Osteoblast (primary cell): ENCODE results near the gene CYP19A1. TPM values are rescaled to one million over a fixed set of nuclear protein-coding genes. Genes with fewer than 3 reads are reported as not detected.

Source experiments
- DNase-seq: peaks from one replicate; pipeline ENCODE4 v3.0.0; 2011; ENCODE audit warnings: low spot score, mixed read lengths; ENCODE audit not compliant: insufficient read length; ENCODE audit errors: missing footprints
- H2AFZ ChIP-seq: 2 replicates; pipeline ENCODE4 v1.6.0; 2011; ENCODE audit warnings: mild to moderate bottlenecking, low read length
- H3K27ac ChIP-seq: 2 replicates; pipeline ENCODE4 v1.5.1; 2011; ENCODE audit warnings: mild to moderate bottlenecking, low read depth, low read length, moderate library complexity
- H3K27me3 ChIP-seq: 2 replicates; pipeline ENCODE4 v1.6.0; 2012; ENCODE audit warnings: mild to moderate bottlenecking, control low read depth, inconsistent platforms, low read length, moderate library complexity; ENCODE audit not compliant: insufficient read depth
- H3K36me3 ChIP-seq: 2 replicates; pipeline ENCODE4 v1.5.1; 2011; ENCODE audit warnings: mild to moderate bottlenecking, low read length, control low read depth, moderate library complexity; ENCODE audit not compliant: insufficient read depth
- H3K4me1 ChIP-seq: 2 replicates; pipeline ENCODE4 v1.5.1; 2011; ENCODE audit warnings: mild to moderate bottlenecking, low read length, control low read depth, moderate library complexity; ENCODE audit not compliant: insufficient read depth
- H3K4me2 ChIP-seq: 2 replicates; pipeline ENCODE4 v1.6.0; 2011; ENCODE audit warnings: mild to moderate bottlenecking, low read length; ENCODE audit not compliant: insufficient read depth
- H3K4me3 ChIP-seq: fragments of 200-600 bp; sonication (generic); 3 replicates; pipeline ENCODE4 v1.5.1; 2012; ENCODE audit warnings: mild to moderate bottlenecking, low read length, inconsistent platforms; ENCODE audit not compliant: insufficient read depth
- H3K79me2 ChIP-seq: 2 replicates; pipeline ENCODE4 v1.6.0; 2012; ENCODE audit warnings: mild to moderate bottlenecking, low read length, control low read depth, inconsistent platforms; ENCODE audit not compliant: insufficient read depth
- H3K9me3 ChIP-seq: 2 replicates; pipeline ENCODE4 v1.5.1; 2011; ENCODE audit warnings: low read depth, low read length, control low read depth
- H4K20me1 ChIP-seq: 2 replicates; pipeline ENCODE4 v1.6.0; 2012; ENCODE audit warnings: mild to moderate bottlenecking, low read length, control low read depth; ENCODE audit not compliant: insufficient read depth
- CTCF ChIP-seq: IDR thresholded peaks from 2 replicates; pipeline ENCODE4 v1.5.1; 2011; ENCODE audit warnings: mild to moderate bottlenecking, low read depth, low read length, moderate library complexity; ENCODE audit errors: extremely low read depth
- total RNA-seq: library from RNA; depleted of rRNA; stranded (reverse); fragments of >200 nt; gene quantifications from 2 replicates; pipeline ENCODE4 v1.2.3, GENCODE V29; 2012

The CYP19A1 gene
- total RNA-seq, 1 donor, result 2.2 TPM

GRCh38 chr15:51342227-51342999 is 4.0 kb upstream of the CYP19A1 start:
- peak overlapping the region; percentile 85 for H3K4me2 ChIP-seq

DNA sequence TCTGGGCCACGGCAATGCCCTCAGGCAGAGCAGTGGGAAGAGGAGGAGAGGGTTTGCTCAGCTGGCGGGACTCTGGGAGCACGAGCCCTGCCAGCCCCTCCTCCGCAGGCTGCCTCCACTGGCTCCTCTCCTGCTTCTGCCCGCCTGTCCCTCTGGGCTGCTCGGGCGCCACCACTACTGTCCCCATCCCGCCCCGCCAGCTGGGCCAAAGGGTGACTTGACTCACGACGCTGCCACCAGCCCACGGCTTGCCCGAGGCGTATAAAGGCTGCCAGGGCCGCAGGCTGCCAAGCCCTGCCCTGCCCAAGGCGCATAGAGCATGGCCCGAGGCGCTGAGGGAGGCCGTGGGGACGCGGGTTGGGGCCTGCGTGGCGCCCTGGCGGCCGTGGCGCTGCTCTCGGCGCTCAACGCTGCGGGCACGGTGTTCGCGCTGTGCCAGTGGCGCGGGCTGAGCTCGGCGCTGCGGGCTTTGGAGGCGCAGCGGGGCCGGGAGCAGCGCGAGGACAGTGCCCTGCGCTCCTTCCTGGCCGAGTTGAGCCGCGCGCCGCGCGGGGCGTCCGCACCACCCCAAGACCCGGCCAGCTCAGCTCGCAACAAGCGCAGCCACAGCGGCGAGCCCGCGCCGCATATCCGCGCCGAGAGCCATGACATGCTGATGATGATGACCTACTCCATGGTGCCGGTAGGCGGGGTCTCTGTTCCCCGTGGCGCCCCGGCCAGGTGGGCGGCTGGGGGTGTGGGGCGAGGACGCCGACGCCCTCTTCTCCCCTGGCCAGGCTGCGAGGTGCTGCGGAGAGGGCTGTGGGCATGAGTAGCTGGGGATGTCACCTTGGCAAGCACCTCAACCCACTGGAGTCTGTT is 3.2 kb upstream of the CYP19A1 start, which contains the start of gene GLDN:
TSS of gene GLDN (plus strand) at position 290 of the 861 bp plus-strand sequence. CDS start at position 320, 30 bp downstream.
- Histone ChIP-seq H2AFZ (peak within 1 kb of the TSS; percentile 67), H3K4me1 (peaks cover 10% of the 10 kb centered on the region), H3K36me3 (no peaks in the 10 kb centered on the region), H3K4me2 (peak within 1 kb of the TSS; percentile 85), H3K9me3 (no peaks in the 10 kb centered on the region), H4K20me1 (no peaks in the 10 kb centered on the region), H3K27ac (no peak within 1 kb of the TSS), H3K27me3 (peaks cover 19% of the 10 kb centered on the region), H3K4me3 (peak within 1 kb of the TSS; percentile 72), H3K79me2 (no peaks in the 10 kb centered on the region)
- no peak for TF ChIP-seq CTCF
- peak; percentile 87 for DNase-seq

More at GRCh38 chr15:51342227-51342999, 4.0 kb upstream of the CYP19A1 start:
- Histone ChIP-seq H3K27me3 (peaks cover 19% of the 10 kb centered on the region), H3K4me3 (peak overlapping the region; percentile 72), H3K4me1 (peaks cover 10% of the 10 kb centered on the region), H2AFZ (peak overlapping the region; percentile 67), H4K20me1 (no peaks in the 10 kb centered on the region), H3K27ac (no peak overlapping the region), H3K9me3 (no peaks in the 10 kb centered on the region), H3K79me2 (no peaks in the 10 kb centered on the region), H3K36me3 (no peaks in the 10 kb centered on the region)
- DNase-seq, result peak; percentile 63
- no peak for TF ChIP-seq CTCF

DNA sequence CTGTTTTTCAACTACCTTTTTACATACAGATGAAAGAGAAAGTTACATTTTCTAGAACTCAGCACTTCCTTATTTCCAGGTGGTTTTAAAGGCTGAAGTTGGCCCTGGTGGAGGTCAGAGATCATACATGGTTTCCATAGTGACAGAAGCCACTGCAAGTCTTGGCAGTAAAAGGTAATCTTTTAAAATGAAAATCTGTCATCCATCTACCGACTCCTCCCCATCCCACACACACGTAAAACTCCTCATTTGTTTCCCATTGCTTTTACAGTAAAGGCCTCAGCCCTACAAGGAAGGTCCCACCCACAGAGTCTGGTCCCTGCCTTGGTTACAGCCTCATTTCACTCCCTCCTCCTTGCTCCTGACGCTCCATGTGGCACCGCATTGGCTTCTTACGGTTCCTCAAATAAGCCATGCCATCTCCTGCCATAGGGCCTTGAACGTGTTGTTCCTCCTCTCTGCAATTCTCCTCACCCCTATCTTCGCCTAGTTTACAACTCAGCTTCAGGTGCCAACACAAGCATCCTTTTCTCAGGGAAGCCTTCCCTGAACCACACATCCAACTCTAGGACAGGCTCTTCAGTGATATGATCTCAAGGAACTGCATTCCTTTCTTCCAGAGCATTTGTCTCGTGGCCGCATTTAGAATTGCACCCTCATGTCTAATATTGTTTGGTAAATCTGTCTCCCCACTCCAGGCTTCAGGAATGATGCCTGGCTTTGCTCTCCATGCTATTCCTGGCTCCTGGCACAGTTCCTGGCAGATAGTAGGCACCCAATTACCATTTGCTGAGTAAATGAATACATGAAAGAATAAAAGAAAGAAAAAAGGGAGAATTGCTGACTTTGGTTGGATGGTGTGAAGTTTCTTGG is 2.6 kb downstream of the CYP19A1 start:
- H3K9me3 ChIP-seq, result no peaks in the 10 kb centered on the region
- DNase-seq, result peak; percentile 73
- H3K79me2 ChIP-seq, result no peaks in the 10 kb centered on the region
- no peaks in the 10 kb centered on the region for H3K36me3 ChIP-seq
- H3K27ac ChIP-seq, result no peak overlapping the region
- H2AFZ ChIP-seq, result no peak overlapping the region
- no peaks in the 10 kb centered on the region for H4K20me1 ChIP-seq
- peaks cover 8% of the 10 kb centered on the region for H3K27me3 ChIP-seq
- peaks cover 37% of the 10 kb centered on the region for H3K4me1 ChIP-seq
- TF ChIP-seq CTCF, result no peak
- H3K4me2 ChIP-seq, result no peak overlapping the region
- H3K4me3 ChIP-seq, result no peak overlapping the region
